K562 (cell line): ENCODE data around the gene MESP1. TPM values are rescaled to one million over a fixed set of nuclear protein-coding genes. Genes with fewer than 3 reads are reported as not detected.

ENCODE experiments used
- CHD7 ChIP-seq: fragments of 200-600 bp; sonication (generic); IDR thresholded peaks from one replicate; pipeline ENCODE4 v1.6.1; 2012; ENCODE audit warnings: mild to moderate bottlenecking, low read depth, low read length, inconsistent platforms
- PHB2 ChIP-seq: fragments of 450-650 bp; IDR thresholded peaks from 2 replicates; pipeline ENCODE4 v1.6.1; 2017; ENCODE audit warnings: low read depth
- POLR2A ChIP-seq: fragments of 450-650 bp; conservative IDR thresholded peaks from 2 replicates; pipeline ENCODE4 v1.6.1; 2016
- POLR3A ChIP-seq: IDR thresholded peaks from 2 replicates; pipeline ENCODE4 v1.6.1; 2011; ENCODE audit warnings: borderline replicate concordance, mild to moderate bottlenecking, moderate library complexity; ENCODE audit not compliant: insufficient read length, insufficient read depth; ENCODE audit errors: extremely low read depth
- RBFOX2 ChIP-seq: fragments of 200-400 bp; formaldehyde crosslinking; IDR thresholded peaks from 2 replicates; pipeline ENCODE4 v1.6.1; 2017; ENCODE audit warnings: low read depth, mild to moderate bottlenecking, low read length, moderate library complexity
- TRIM24 ChIP-seq, 2 experiments: fragments of 450-650 bp; IDR thresholded peaks; 2 replicates each; pipeline ENCODE4 v1.6.1; 2016
- TRIM28 ChIP-seq: fragments of 450-650 bp; IDR thresholded peaks from 2 replicates; pipeline ENCODE4 v1.6.1; 2017
- ZBTB7A ChIP-seq: IDR thresholded peaks from 2 replicates; pipeline ENCODE4 v1.6.1; 2011; ENCODE audit warnings: low read depth, mild to moderate bottlenecking, low read length, moderate library complexity, borderline replicate concordance; ENCODE audit not compliant: control insufficient read depth
- ZNF165 ChIP-seq: fragments of 250-450 bp; sonication (Bioruptor Pico); IDR thresholded peaks from 2 replicates; pipeline ENCODE4 v1.4.0; 2020; ENCODE audit warnings: borderline replicate concordance
- ZNF766 ChIP-seq: fragments of 200-800 bp; sonication (Bioruptor generic); conservative IDR thresholded peaks from 2 replicates; pipeline ENCODE4 v1.6.1; 2016; ENCODE audit warnings: missing genetic modification characterization, missing compliant biosample characterization
- polyA plus RNA-seq, 8 experiments: library from polyadenylated mRNA; depleted of rRNA in 4 of 8; stranded (reverse) in 5 of 8; unstranded in 3 of 8; fragments of >200 nt; fragmentation: Nextera tagmentation in 2 of 8; fragmentation: Illumina TruSeq in 1 of 8; extraction: Ambion mirVana in 2 of 8; extraction: Trizol in 1 of 8; gene quantifications; 2 replicates each; pipeline versions ENCODE4 v1.2.1 to v1.2.3, GENCODE V29; 2011 to 2014; ENCODE audit warnings: inconsistent platforms in 1 of 8, missing spikeins in 1 of 8
- total RNA-seq, 7 experiments: library from RNA; depleted of rRNA in 6 of 7; stranded (reverse); fragments of >200 nt in 6 of 7; fragmentation: Illumina TruSeq in 2 of 7; extraction: Trizol in 2 of 7; gene quantifications; 2 replicates each; pipeline versions ENCODE4 v1.2.1 to v1.2.3, GENCODE V29; 2011 to 2021; ENCODE audit warnings: low replicate concordance in 1 of 7
- TF ChIP-seq, protein P1 (sequence below): sonication (generic); formaldehyde crosslinking; IDR thresholded peaks from 2 replicates; pipeline ENCODE4 v1.8.0; 2022; ENCODE audit warnings: missing genetic modification reagents, mild to moderate bottlenecking, borderline replicate concordance
- TF ChIP-seq, protein P2 (sequence below): fragments of 250-450 bp; sonication (Bioruptor Pico); IDR thresholded peaks from 2 replicates; pipeline ENCODE4 v1.8.0; 2021; ENCODE audit warnings: moderate library complexity, mild to moderate bottlenecking, inconsistent platforms

MESP1 gene
- total and polyA plus RNA-seq, 9 of the 15 experiments (the other 6 are each of a cell fraction or from before 2014, with no cell fraction given), result 0.14 to 1.1 (median 0.36) TPM; not detected in 4

GRCh38 chr15:89776274-89777072 is 25.4 kb upstream of the MESP1 start, which contains the start of gene MESP2 (continued):
- TF ChIP-seq CHD7 (no peak), ZNF766 (CRISPR knock-in tag) (0 out of 2 replicates have a peak, but pooled peaks have one; percentile 62), TRIM28 (no peak), RBFOX2 (peak; percentile 77), ZBTB7A (peak; percentile 7; the same call in 1 of the 2 replicates), POLR2A (peak; percentile 43; the same call in 1 of the 2 replicates), ZNF165 (CRISPR knock-in tag) (no peak), POLR3A (no peak), PHB2 (no peak), TRIM24 (IDR thresholded peaks at IDR 0.05) (peak in 1 of 2 experiments; percentile 30; a peak in 1 of 4 replicates)
- TF ChIP-seq, protein P1, sequence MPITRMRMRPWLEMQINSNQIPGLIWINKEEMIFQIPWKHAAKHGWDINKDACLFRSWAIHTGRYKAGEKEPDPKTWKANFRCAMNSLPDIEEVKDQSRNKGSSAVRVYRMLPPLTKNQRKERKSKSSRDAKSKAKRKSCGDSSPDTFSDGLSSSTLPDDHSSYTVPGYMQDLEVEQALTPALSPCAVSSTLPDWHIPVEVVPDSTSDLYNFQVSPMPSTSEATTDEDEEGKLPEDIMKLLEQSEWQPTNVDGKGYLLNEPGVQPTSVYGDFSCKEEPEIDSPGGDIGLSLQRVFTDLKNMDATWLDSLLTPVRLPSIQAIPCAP (CRISPR knock-in tag), result no peak
- TF ChIP-seq, protein P2, sequence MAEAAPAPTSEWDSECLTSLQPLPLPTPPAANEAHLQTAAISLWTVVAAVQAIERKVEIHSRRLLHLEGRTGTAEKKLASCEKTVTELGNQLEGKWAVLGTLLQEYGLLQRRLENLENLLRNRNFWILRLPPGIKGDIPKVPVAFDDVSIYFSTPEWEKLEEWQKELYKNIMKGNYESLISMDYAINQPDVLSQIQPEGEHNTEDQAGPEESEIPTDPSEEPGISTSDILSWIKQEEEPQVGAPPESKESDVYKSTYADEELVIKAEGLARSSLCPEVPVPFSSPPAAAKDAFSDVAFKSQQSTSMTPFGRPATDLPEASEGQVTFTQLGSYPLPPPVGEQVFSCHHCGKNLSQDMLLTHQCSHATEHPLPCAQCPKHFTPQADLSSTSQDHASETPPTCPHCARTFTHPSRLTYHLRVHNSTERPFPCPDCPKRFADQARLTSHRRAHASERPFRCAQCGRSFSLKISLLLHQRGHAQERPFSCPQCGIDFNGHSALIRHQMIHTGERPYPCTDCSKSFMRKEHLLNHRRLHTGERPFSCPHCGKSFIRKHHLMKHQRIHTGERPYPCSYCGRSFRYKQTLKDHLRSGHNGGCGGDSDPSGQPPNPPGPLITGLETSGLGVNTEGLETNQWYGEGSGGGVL, result no peak
